Adipose tissue (tissue), 3 donors: ENCODE data around the gene DLG1. TPM values are rescaled to one million over a fixed set of nuclear protein-coding genes. Genes with fewer than 3 reads are reported as not detected.

Source experiments
- H3K27ac ChIP-seq: one replicate; pipeline ENCODE4 v1.5.1; 2013; ENCODE audit warnings: low read depth, low read length
- WGBS, 3 donors: extraction: QIAGEN DNeasy Blood & Tissue Kit; methylation state at CpG; one replicate each; pipeline ENCODE4 v1.1.7; 2013; 5-methylcytosine and 5-hydroxymethylcytosine counted together
- polyA plus RNA-seq, 3 donors: library from polyadenylated mRNA; stranded (reverse); fragments of 200-250 nt; gene quantifications; one replicate each; pipeline ENCODE4 v1.2.3, GENCODE V29; 2013
- donor health status: healthy with polysubstance abuse.
- donor health status: Bipolar disorder and iron deficiency.
- donor health status: healthy.

The DLG1 gene
- polyA plus RNA-seq, 3 donors, result 9.1 to 23.3 (median 16.2) TPM

GRCh38 chr3:197168063-197168462, 130.3 kb downstream of the DLG1 start:
- no peak overlapping the region for H3K27ac ChIP-seq
- 82 to 88% (median 85%) methylated on average over 4 of the region's 4 CpGs for WGBS, 3 donors

DNA sequence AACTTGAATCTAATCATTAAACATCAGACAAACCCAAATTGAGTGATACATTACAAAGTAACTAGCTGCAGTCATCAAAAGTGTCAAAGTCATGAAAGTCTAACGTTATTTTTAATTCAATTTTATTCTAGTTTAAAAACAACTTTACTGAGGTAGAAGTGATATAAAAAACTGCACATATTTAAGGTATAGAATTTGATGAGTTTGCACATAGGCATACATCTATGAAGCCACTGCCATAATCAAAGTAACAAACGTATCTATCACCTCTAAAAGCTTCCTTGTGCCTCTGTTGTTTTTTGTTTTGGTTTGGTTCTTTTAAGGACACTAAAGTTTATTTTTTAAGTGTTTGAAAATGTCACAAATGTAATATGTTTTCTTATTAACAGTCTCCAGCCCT, 130.9 kb downstream of the DLG1 start:
- WGBS, 3 donors, result 86 to 92% (median 89%) methylated on average over 2 of the region's 2 CpGs
- no peak overlapping the region for H3K27ac ChIP-seq

DNA sequence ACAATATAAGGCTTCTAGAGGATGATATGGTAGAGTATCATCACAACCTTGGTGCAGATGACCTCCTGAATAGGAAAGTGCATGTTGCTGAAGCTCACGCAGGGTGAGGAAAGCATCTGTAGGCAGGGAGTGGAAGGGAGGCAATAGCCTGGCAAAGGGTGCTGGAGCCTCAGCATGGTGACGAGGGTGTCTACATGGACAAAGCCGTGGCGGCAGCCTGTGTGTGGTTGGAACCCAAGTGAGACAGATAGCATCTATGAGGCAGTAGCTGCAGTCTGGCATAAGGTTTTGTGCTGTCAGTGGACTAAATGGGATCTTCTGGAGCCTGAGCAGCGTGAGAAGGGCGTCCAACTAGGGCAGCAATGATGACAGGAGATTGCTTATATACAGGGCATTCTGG, 132.5 kb downstream of the DLG1 start:
- H3K27ac ChIP-seq, result no peak overlapping the region
- 92 to 95% (median 94%) methylated on average over 6 of the region's 6 CpGs for WGBS, 3 donors

DNA sequence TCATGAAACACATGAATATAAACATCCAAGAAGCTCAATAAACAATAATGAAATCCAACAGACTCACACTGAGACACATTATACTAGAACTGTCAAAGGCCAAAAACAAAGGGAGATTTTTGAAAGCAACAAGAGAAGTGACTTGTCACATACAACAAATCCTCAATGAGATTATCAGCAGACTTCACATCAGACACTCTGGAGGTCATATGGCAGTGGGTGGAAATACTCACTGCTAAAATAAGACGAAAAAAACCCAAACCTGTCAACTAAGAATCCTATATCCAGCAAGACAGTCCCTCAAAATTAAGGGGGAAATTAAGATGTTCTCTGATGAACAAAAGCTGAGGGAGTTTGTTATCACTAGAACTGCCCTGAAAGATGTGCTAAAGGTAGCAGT, 143.4 kb downstream of the DLG1 start:
- WGBS, 3 donors, result 95 to 100% (median 97%) methylated on average over 1 of the region's 1 CpG
- H3K27ac ChIP-seq, result no peak overlapping the region

DNA sequence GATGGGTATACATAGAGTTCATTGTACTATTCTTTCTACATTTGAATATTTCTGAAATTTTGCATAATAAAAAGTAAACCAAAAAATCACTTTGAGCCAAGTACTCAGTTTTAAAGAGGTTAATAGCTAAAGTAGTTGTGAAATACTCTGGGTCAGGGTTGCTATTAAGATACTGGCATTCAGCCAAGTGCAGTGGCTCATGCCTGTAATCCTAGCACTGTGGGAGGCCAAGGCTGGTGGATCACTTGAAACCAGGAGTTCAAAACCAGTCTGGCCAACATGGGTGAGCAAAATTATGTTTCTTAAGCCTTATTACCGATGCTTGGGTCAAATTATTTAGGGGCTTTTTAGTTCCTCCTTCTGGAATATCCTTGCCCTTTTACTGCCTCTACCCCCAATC, 146.8 kb downstream of the DLG1 start:
- 48 to 85% (median 52%) methylated on average over 1 of the region's 1 CpG for WGBS, 3 donors

GRCh38 chr3:197149528-197149927, 148.9 kb downstream of the DLG1 start:
- H3K27ac ChIP-seq, result no peak overlapping the region
- WGBS, 3 donors, result 53 to 85% (median 61%) methylated on average over 3 of the region's 3 CpGs

More for the DNA sequence above, 146.8 kb downstream of the DLG1 start:
- H3K27ac ChIP-seq, result no peak overlapping the region

GRCh38 chr3:197144188-197144587, 154.2 kb downstream of the DLG1 start:
- WGBS, 3 donors, result 78 to 91% (median 87%) methylated on average over 1 of the region's 1 CpG

GRCh38 chr3:197139586-197139985, 158.8 kb downstream of the DLG1 start:
- H3K27ac ChIP-seq, result no peak overlapping the region
- WGBS, 3 donors, result 67 to 88% (median 86%) methylated on average over 1 of the region's 1 CpG

More at GRCh38 chr3:197144188-197144587, 154.2 kb downstream of the DLG1 start:
- no peak overlapping the region for H3K27ac ChIP-seq

GRCh38 chr3:197137751-197138150, 160.7 kb downstream of the DLG1 start:
- WGBS, 3 donors, result 68 to 94% (median 83%) methylated on average over 5 of the region's 5 CpGs
- no peak overlapping the region for H3K27ac ChIP-seq

- WGBS, 3 donors, result 95 to 98% (median 96%) methylated on average over 3 of the region's 3 CpGs
- no peak overlapping the region for H3K27ac ChIP-seq
These were observed 161.7 kb downstream of the DLG1 start for GRCh38 chr3:197136744-197137143.

DNA sequence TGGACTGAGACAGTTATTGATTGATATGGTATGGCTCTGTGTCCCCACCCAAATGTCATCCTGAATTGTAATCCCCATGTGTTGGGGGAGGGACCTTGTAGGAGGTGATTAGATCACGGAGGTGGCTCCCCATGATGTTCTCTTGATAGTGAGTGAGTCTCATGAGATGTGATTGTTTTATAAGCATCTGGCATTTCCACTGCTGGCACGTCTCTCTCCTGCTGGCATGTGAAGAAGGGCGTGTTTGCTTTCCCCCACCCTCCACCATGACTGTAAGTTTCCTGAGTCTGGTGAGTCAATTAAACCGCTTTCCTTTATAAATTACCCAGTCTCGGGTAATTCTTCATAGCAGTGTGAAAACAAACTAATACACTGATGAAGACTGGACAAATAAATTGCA, 163.2 kb downstream of the DLG1 start:
- WGBS, 3 donors, result 93 to 99% (median 94%) methylated on average over 5 of the region's 5 CpGs
- no peak overlapping the region for H3K27ac ChIP-seq

GRCh38 chr3:197132916-197133530, 165.4 kb downstream of the DLG1 start:
- 94 to 95% (median 95%) methylated on average over 2 of the region's 2 CpGs for WGBS, 3 donors
- H3K27ac ChIP-seq, result no peak overlapping the region

GRCh38 chr3:197125636-197126035, 172.8 kb downstream of the DLG1 start:
- 84 to 96% (median 89%) methylated on average over 2 of the region's 2 CpGs for WGBS, 3 donors
- no peak overlapping the region for H3K27ac ChIP-seq

GRCh38 chr3:197124713-197125112, 173.7 kb downstream of the DLG1 start:
- WGBS, 3 donors, result 82 to 91% (median 89%) methylated on average over 6 of the region's 6 CpGs
- H3K27ac ChIP-seq, result no peak overlapping the region

DNA sequence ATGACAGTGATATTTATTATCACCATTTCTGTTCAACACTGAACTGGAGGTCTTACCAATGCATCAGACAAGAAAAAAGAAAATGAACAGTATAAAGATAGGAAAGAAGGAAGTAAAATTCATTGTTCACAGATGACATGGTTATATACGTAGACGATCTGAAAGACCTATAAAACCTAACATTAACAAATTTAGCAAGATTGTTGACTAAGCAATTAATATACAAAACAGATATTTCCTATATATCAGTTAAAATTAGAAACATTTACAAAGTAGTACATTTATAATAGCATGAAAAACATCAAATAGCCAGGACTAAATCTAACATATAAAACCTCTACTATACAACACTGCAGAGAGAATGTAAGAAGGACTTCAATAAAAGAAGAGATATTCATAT, 176.0 kb downstream of the DLG1 start:
- 48 to 77% (median 50%) methylated on average over 2 of the region's 2 CpGs for WGBS, 3 donors
- H3K27ac ChIP-seq, result no peak overlapping the region

DNA sequence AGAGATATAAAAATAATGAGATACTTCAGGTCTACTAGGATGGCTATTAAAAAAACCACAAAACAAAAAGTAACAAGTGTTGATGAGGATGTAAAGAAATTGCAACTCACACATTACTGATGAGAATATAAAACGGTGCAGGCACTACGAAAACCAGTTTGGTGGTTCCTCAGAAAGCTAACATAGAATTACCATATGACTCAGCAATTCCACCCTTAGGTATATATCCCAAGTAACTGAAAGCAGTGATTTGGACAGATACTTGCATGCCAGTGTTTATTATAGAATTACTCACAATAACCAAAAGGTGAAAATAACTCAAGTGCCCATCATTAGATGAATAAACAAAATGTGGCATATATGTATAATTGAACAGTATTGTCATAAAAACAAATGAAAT, 181.3 kb downstream of the DLG1 start:
- 82 to 89% (median 86%) methylated on average over 2 of the region's 2 CpGs for WGBS, 3 donors
- no peak overlapping the region for H3K27ac ChIP-seq

- no peak overlapping the region for H3K27ac ChIP-seq
- WGBS, 3 donors, result 95 to 99% (median 97%) methylated on average over 3 of the region's 3 CpGs
These were observed 184.4 kb downstream of the DLG1 start for GRCh38 chr3:197114007-197114406.

GRCh38 chr3:197111685-197112084, 186.7 kb downstream of the DLG1 start:
- no peak overlapping the region for H3K27ac ChIP-seq

DNA sequence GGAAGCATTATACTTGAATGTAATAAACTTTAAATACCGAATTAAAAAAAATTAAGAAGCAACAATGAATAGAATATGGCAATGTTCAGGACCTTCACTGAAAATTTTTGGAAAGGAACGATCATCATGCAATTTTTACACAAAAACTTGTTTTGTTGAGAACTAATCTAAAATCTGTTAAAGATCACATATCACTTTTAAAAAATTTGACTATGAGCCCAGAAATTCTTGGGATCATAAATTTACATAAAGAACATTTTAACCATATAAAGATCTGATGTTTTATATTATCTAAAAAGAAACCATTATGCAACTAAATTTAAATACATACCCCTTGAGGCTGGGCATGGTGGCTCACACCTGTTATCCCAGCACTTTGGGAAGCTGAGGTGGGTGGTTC, 192.6 kb downstream of the DLG1 start:
- 79 to 88% (median 82%) methylated on average over 2 of the region's 2 CpGs for WGBS, 3 donors

GRCh38 chr3:197104738-197105137, 193.7 kb downstream of the DLG1 start:
- WGBS, 3 donors, result 56 to 87% (median 79%) methylated on average over 1 of the region's 1 CpG
- H3K27ac ChIP-seq, result no peak overlapping the region

More for the DNA sequence above, 192.6 kb downstream of the DLG1 start:
- H3K27ac ChIP-seq, result no peak overlapping the region

- 97% methylated on average over 1 of the region's 1 CpG for WGBS, 3 donors
- H3K27ac ChIP-seq, result no peak overlapping the region
These were observed 194.6 kb downstream of the DLG1 start for GRCh38 chr3:197103766-197104165.
